ENCODE measurements around the gene FCER1G.

Gene FCER1G

DNA sequence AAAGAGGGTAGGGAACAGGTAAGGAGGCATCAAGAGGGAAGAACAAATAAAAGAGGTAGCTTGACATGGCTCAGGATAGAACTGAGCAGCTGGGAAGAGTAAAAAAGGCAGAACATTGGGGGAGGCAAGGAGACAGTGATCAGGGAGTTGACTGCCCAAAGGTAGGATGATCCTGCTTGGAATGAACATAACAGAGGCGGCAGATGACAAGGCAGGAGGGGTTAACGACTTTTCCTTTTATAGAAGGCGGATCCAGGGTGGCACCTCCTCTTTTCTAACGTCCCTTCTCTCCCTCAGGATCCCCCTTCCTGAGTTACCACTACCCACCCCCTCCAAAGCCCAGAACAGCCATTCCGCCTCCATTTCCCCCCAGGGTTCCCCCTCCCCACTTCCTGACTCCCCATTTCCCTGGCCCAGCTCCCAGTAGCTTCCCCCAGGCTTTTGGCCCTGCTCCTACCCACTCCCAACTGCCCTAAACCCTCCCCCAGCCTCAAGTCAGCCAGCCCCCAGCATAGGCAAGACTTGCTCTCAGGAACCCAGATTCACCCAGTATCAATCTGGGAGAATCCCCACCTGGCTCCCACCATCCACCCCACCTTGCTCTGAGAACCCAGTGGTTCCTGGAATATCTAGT, 15.5 kb upstream of the FCER1G start:
- TF ChIP-seq, protein P1, sequence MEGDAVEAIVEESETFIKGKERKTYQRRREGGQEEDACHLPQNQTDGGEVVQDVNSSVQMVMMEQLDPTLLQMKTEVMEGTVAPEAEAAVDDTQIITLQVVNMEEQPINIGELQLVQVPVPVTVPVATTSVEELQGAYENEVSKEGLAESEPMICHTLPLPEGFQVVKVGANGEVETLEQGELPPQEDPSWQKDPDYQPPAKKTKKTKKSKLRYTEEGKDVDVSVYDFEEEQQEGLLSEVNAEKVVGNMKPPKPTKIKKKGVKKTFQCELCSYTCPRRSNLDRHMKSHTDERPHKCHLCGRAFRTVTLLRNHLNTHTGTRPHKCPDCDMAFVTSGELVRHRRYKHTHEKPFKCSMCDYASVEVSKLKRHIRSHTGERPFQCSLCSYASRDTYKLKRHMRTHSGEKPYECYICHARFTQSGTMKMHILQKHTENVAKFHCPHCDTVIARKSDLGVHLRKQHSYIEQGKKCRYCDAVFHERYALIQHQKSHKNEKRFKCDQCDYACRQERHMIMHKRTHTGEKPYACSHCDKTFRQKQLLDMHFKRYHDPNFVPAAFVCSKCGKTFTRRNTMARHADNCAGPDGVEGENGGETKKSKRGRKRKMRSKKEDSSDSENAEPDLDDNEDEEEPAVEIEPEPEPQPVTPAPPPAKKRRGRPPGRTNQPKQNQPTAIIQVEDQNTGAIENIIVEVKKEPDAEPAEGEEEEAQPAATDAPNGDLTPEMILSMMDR (IDR thresholded peaks at IDR 0.05; ENCODE audit: low read depth, low read length) = no peak
- Histone ChIP-seq H3K27me3 (no peaks in the 10 kb centered on the region), H3K4me1 (peaks cover 39% of the 10 kb centered on the region), H3K36me3 (0 out of 2 replicates have a peak, but pooled peaks cover 3% of the 10 kb centered on the region), H3K4me3 (ENCODE audit: low read depth, low read length) (no peak overlapping the region), H3K9me3 (no peaks in the 10 kb centered on the region)
- no peak for DNase-seq

DNA sequence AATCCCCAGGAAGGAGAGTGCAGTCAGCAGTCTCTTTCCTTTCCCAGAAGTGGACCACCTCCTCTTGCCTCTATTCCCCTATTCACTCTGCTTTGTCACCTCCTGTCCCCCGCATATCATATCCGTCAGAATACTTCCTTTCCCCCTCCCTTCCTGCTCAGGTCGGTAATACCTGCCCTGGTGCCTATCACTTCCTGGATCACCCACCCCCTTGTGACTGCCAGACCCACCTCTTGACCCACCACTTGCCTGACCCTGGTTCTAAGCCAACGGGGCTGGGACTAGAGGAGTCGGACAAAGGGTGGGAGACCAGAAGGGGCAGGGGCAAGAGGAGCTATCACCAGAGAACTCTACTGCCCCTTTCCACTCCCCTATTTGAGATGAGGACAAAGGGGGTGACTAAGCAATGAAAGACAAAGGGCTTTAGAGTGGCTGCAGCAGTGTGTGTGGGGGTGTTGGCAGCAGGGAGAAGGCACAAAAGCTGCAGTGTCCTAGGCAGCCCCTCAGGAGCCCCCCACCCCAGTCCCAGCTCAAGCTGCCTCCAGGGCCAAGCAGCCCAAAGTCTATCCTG, 14.6 kb upstream of the FCER1G start:
- TF ChIP-seq, protein P1 (IDR thresholded peaks at IDR 0.05; ENCODE audit: low read depth, low read length) = no peak
- DNase-seq = no peak
- H3K36me3 ChIP-seq = peaks cover 7% of the 10 kb centered on the region; the same call in 1 of the 2 replicates
- H3K4me1 ChIP-seq = peaks cover 39% of the 10 kb centered on the region
- H3K4me3 ChIP-seq (ENCODE audit: low read depth, low read length) = no peak overlapping the region
- no peaks in the 10 kb centered on the region for H3K27me3 ChIP-seq
- no peaks in the 10 kb centered on the region for H3K9me3 ChIP-seq

DNA sequence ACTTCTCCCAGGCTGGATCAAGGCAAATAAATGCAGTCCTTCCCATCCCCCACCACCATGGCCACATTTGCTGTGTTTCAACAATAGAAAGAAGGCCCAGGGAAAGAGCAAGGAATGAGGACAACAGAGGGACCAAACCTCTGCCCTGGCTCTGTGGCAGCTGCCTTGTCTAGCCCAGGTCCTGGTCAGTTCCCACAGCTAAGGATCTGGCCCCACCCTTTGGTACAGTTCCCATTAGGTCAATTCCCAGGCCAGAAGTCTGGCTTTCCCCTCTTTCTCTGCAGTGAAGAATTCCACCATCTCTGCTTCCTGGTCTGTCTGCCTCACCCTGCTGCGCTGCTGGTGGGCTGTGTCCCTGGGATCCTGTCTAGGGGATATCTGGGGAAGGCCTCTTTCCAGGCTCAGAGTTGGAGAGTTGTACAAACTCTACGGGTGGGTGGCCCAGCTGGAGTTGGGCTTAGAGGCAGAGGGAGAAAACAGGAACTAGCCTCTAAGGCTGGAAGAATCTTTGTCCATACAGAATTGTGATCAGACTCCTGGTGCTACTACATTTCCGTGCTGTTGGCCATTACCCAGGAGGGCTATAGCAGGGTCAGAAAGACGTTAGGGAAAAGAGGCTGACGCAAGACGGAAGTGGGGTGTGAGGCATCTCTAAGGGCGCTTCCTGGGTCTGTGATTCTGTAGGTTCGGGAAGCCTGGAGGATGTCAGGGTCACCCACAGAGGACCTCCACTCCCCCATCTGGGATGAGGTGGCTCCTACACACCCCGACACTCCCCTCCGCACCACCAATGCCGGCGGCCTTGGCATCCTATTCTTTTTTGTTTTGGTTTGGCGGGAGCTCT, 13.9 kb upstream of the FCER1G start:
- peaks cover 39% of the 10 kb centered on the region for H3K4me1 ChIP-seq
- DNase-seq = no peak
- no peaks in the 10 kb centered on the region for H3K27me3 ChIP-seq

DNA sequence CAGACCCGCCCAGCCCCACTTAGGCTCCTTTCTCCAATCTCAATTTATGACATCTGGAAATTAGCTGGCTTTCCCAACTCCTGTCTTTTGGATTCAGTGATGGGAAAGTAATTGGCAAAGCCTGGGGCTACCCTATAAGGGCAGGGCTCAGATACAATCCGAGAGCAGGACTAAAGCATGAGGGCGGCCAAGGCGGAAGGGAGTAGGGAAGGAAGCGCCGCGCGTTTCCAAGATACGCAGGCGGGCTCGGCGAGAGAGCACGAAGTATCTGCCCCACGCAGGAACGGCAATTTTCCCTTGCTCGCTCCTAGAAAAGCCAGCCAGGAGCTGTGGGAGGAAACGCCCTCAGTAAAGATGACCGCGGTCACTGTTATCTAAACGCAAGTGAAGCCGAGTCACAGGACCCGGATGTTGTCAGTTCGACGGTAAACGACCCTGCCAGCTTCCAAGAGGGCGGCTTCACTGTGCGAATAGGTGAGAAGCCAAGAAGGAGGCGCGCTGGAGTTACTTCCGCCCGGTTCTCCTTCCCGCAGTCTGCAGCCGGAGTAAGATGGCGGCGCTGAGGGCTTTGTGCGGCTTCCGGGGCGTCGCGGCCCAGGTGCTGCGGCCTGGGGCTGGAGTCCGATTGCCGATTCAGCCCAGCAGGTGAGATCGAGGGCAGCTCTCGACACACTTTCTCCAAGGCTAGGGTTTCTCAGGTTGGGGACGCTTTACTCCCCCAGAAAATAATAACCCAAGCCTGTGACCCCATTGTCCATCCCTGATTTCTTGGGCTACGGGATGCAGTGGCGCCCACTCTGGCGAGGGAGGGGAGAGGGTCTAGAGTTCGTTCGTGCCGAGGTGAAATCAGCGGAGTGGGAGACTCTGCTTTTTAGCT, 13.0 kb upstream of the FCER1G start, which contains the start of gene NDUFS2:
Gene NDUFS2, plus strand, starts transcription at position 532 of the 877 bp plus-strand sequence. Its CDS starts 19 bp downstream, at position 551.
- Histone ChIP-seq H3K36me3 (peaks cover 17% of the 10 kb centered on the region), H3K27me3 (no peaks in the 10 kb centered on the region), H3K4me1 (peaks cover 33% of the 10 kb centered on the region), H3K9me3 (no peaks in the 10 kb centered on the region), H3K4me3 (ENCODE audit: low read depth, low read length) (peak within 1 kb of the TSS; percentile 67)
- TF ChIP-seq, protein P1 (IDR thresholded peaks at IDR 0.05; ENCODE audit: low read depth, low read length) = peak; percentile 48
- DNase-seq = peak; percentile 98

More for the DNA sequence above, 13.9 kb upstream of the FCER1G start:
- H3K4me3 ChIP-seq (ENCODE audit: low read depth, low read length) = peak overlapping the region; percentile 67
- peaks cover 8% of the 10 kb centered on the region for H3K36me3 ChIP-seq
- no peaks in the 10 kb centered on the region for H3K9me3 ChIP-seq
- TF ChIP-seq, protein P1 (IDR thresholded peaks at IDR 0.05; ENCODE audit: low read depth, low read length) = no peak

DNA sequence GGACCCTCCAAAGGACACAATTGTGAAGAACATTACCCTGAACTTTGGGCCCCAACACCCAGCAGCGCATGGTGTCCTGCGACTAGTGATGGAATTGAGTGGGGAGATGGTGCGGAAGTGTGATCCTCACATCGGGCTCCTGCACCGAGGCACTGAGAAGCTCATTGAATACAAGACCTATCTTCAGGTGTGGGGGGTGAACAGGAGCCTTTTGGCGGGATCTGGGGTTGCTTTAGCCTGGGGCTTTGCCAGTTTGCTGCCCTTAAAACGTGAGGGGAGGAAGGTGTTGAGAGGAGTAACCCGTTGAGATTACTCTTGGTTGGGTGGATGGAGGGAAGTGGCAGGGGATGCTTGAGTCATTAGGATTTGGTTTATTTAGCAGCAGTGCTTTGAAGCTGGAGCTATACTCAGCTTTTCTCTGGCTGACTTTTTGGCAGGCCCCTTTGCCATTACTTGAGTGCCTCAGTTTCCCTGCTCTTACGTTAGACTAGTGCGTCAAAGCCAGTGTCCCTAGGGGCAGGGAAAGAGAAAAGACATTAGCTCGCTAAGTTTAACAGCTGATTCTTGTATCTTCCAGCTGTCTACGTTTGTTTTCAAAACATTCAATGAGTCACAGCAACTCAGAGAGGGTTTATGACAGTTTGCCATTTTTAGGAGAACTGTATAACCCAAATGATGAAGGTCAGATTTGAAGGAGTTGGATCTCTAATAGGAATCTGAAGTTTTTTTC, 8.5 kb upstream of the FCER1G start:
- Histone ChIP-seq H3K27me3 (no peaks in the 10 kb centered on the region), H3K36me3 (peaks cover 54% of the 10 kb centered on the region), H3K4me3 (ENCODE audit: low read depth, low read length) (no peak overlapping the region), H3K9me3 (no peaks in the 10 kb centered on the region), H3K4me1 (peaks cover under 1% of the 10 kb centered on the region; the same call in 1 of the 2 replicates)
- no peak for DNase-seq
- TF ChIP-seq, protein P1 (IDR thresholded peaks at IDR 0.05; ENCODE audit: low read depth, low read length) = no peak
